Measurements from ENCODE around the gene LTBP3.
A peak's percentile ranks its signal among the peaks of the same experiment; 100 is the strongest.

LTBP3 gene

GRCh38 chr11:65549096-65549495 is 9.1 kb downstream of the LTBP3 start:
- no peak for FAIRE-seq
- no peak for DNase-seq (ENCODE audit: insufficient read length, low spot score)
- no peak for TF ChIP-seq POLR2A (IDR thresholded peaks at IDR 0.05; ENCODE audit: low read depth, low read length)

GRCh38 chr11:65548395-65548794 is 9.8 kb downstream of the LTBP3 start:
- FAIRE-seq (no peak), DNase-seq (ENCODE audit: insufficient read length, low spot score) (no peak)
- TF ChIP-seq POLR2A (IDR thresholded peaks at IDR 0.05; ENCODE audit: low read depth, low read length) = no peak

GRCh38 chr11:65547446-65548125 is 10.6 kb downstream of the LTBP3 start:
- no peak for DNase-seq (ENCODE audit: insufficient read length, low spot score)
- FAIRE-seq = no peak
- no peak for TF ChIP-seq POLR2A (IDR thresholded peaks at IDR 0.05; ENCODE audit: low read depth, low read length)

- TF ChIP-seq POLR2A (IDR thresholded peaks at IDR 0.05; ENCODE audit: low read depth, low read length) = no peak
- no peak for DNase-seq (ENCODE audit: insufficient read length, low spot score)
- no peak for FAIRE-seq
These were observed 11.8 kb downstream of the LTBP3 start for GRCh38 chr11:65546217-65546958.

- no peak for TF ChIP-seq POLR2A (IDR thresholded peaks at IDR 0.05; ENCODE audit: low read depth, low read length)
- DNase-seq (ENCODE audit: insufficient read length, low spot score) (no peak), FAIRE-seq (no peak)
These were observed 12.3 kb downstream of the LTBP3 start for GRCh38 chr11:65545853-65546216.

- FAIRE-seq = no peak
- DNase-seq (ENCODE audit: insufficient read length, low spot score) = no peak
- no peak for TF ChIP-seq POLR2A (IDR thresholded peaks at IDR 0.05; ENCODE audit: low read depth, low read length)
These were observed 15.3 kb downstream of the LTBP3 start for GRCh38 chr11:65542738-65543390.

GRCh38 chr11:65541093-65541982 is 16.8 kb downstream of the LTBP3 start:
- DNase-seq (ENCODE audit: insufficient read length, low spot score) (no peak), FAIRE-seq (no peak)
- no peak for TF ChIP-seq POLR2A (IDR thresholded peaks at IDR 0.05; ENCODE audit: low read depth, low read length)

- no peak; the same call in 1 of the 2 replicates for TF ChIP-seq POLR2A (IDR thresholded peaks at IDR 0.05; ENCODE audit: low read depth, low read length)
- no peak for FAIRE-seq
- peak; percentile 98 for DNase-seq (ENCODE audit: insufficient read length, low spot score)
These were observed 17.7 kb downstream of the LTBP3 start for GRCh38 chr11:65540290-65541092.

GRCh38 chr11:65539744-65540289 is 18.3 kb downstream of the LTBP3 start:
- FAIRE-seq (no peak), DNase-seq (ENCODE audit: insufficient read length, low spot score) (no peak)
- TF ChIP-seq POLR2A (IDR thresholded peaks at IDR 0.05; ENCODE audit: low read depth, low read length) = no peak

- DNase-seq (ENCODE audit: insufficient read length, low spot score) = no peak
- no peak for FAIRE-seq
- TF ChIP-seq POLR2A (IDR thresholded peaks at IDR 0.05; ENCODE audit: low read depth, low read length) = no peak
These were observed 19.0 kb downstream of the LTBP3 start for GRCh38 chr11:65538915-65539743.

GRCh38 chr11:65538232-65538914 is 19.8 kb downstream of the LTBP3 start:
- FAIRE-seq = no peak
- no peak for TF ChIP-seq POLR2A (IDR thresholded peaks at IDR 0.05; ENCODE audit: low read depth, low read length)

More at GRCh38 chr11:65538232-65538914, 19.8 kb downstream of the LTBP3 start:
- DNase-seq (ENCODE audit: insufficient read length, low spot score) = no peak

All from H54 (cell line).